ENCODE measurements around the gene XNDC1N. TPM values are rescaled to one million over a fixed set of nuclear protein-coding genes. Genes with fewer than 3 reads are reported as not detected.
A peak's percentile ranks its signal among the peaks of the same experiment; 100 is the strongest.
"Not testable (repeated sequence)": the region's sequence is repeated elsewhere in the genome, so short reads cannot be mapped to it uniquely, and the experiment has no call there.

XNDC1N gene
- total and polyA plus RNA-seq, 2 experiments from 2014 or later, result 11.0 to 13.0 TPM

DNA sequence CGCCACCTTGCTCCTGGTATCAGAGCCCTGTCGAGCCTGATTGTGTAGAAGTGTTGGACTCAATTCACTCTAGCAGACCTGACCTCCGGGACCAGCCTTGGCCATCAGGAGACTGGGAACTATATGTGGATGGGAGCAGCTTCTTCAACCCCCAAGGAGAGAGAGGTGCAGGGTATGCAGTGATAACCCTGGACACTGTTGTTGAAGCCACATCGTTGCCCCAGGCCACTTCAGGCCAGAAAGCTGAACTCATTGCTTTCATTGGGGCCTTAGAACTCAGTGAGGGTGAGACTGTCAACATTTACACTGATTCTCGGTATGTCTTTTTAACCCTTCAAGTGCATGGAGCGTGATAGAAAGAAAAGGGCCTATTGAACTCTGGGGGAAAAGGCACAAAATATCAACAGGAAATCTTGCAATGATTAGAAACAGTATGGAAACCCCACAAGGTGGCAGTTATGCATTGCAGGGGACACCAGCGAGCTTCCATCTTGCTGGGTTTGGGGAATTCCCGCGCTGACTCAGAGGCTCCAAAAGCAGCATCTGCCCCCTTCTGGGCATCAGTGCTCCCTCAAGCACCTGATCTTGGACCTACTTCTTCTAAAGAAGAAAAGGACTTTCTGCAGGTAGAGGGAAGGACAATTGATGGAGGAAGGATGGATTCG lies 16.9 kb downstream of the XNDC1N start:
- not testable (repeated sequence) for H3K79me2 ChIP-seq (replicated peaks; ENCODE audit: insufficient read depth); H3K27me3 ChIP-seq (ENCODE audit: insufficient read depth); H3K9me3 Mint-ChIP-seq; H3K4me3 ChIP-seq; H2AFZ ChIP-seq; H3K4me1 Mint-ChIP-seq; ATAC-seq; H4K20me1 ChIP-seq (replicated peaks; ENCODE audit: insufficient read depth); H3K4me1 ChIP-seq (ENCODE audit: insufficient read depth); H3K27me3 Mint-ChIP-seq (ENCODE audit: insufficient read depth, low read depth, poor library complexity); H3F3A ChIP-seq (replicated peaks; ENCODE audit: low read depth); H3K27ac ChIP-seq (ENCODE audit: low read depth); H3K4me3 Mint-ChIP-seq; H3K9me2 ChIP-seq (ENCODE audit: insufficient read depth); H3K4me2 ChIP-seq
- peak; percentile 17 for DNase-seq (ENCODE audit: low spot score)
- Mint-ChIP-seq H3K36me3 (ENCODE audit: low read depth) (peaks cover 35% of the 10 kb centered on the region), H3K27ac (0 out of 2 replicates have a peak overlapping the region, but pooled peaks have one; percentile 26)
- peaks cover 15% of the 10 kb centered on the region; the same call in 1 of the 2 replicates for H3K36me3 ChIP-seq (ENCODE audit: insufficient read depth)
- TF ChIP-seq, protein P1, sequence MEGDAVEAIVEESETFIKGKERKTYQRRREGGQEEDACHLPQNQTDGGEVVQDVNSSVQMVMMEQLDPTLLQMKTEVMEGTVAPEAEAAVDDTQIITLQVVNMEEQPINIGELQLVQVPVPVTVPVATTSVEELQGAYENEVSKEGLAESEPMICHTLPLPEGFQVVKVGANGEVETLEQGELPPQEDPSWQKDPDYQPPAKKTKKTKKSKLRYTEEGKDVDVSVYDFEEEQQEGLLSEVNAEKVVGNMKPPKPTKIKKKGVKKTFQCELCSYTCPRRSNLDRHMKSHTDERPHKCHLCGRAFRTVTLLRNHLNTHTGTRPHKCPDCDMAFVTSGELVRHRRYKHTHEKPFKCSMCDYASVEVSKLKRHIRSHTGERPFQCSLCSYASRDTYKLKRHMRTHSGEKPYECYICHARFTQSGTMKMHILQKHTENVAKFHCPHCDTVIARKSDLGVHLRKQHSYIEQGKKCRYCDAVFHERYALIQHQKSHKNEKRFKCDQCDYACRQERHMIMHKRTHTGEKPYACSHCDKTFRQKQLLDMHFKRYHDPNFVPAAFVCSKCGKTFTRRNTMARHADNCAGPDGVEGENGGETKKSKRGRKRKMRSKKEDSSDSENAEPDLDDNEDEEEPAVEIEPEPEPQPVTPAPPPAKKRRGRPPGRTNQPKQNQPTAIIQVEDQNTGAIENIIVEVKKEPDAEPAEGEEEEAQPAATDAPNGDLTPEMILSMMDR (conservative IDR thresholded peaks at IDR 0.05; ENCODE audit: low read depth in 2 of 2), result peak; percentile 48 to 53

- ATAC-seq; H3K4me3 ChIP-seq; H3K27me3 Mint-ChIP-seq (ENCODE audit: insufficient read depth, low read depth, poor library complexity); H2AFZ ChIP-seq; H4K20me1 ChIP-seq (replicated peaks; ENCODE audit: insufficient read depth); DNase-seq (ENCODE audit: low spot score); H3K27me3 ChIP-seq (ENCODE audit: insufficient read depth); H3K4me1 Mint-ChIP-seq; H3K4me3 Mint-ChIP-seq; H3K79me2 ChIP-seq (replicated peaks; ENCODE audit: insufficient read depth); H3K27ac ChIP-seq (ENCODE audit: low read depth); H3K9me2 ChIP-seq (ENCODE audit: insufficient read depth); H3K9me3 Mint-ChIP-seq; H3K27ac Mint-ChIP-seq; H3F3A ChIP-seq (replicated peaks; ENCODE audit: low read depth); H3K4me1 ChIP-seq (ENCODE audit: insufficient read depth); H3K4me2 ChIP-seq: not testable (repeated sequence)
- peaks cover 32% of the 10 kb centered on the region for H3K36me3 Mint-ChIP-seq (ENCODE audit: low read depth)
- H3K36me3 ChIP-seq (ENCODE audit: insufficient read depth), result peaks cover 13% of the 10 kb centered on the region; the same call in 1 of the 2 replicates
These were observed 17.6 kb downstream of the XNDC1N start for GRCh38 chr11:71910775-71911174.

- H3K9me3 Mint-ChIP-seq, result no peaks in the 10 kb centered on the region
- no peaks in the 10 kb centered on the region for H3K4me1 ChIP-seq (ENCODE audit: insufficient read depth)
- no peaks in the 10 kb centered on the region for H3K9me2 ChIP-seq (ENCODE audit: insufficient read depth)
- no peak for ATAC-seq
- H3K36me3 ChIP-seq (ENCODE audit: insufficient read depth), result no peaks in the 10 kb centered on the region
- no peaks in the 10 kb centered on the region for H3K27me3 ChIP-seq (ENCODE audit: insufficient read depth)
- H3K27ac Mint-ChIP-seq, result no peak overlapping the region
- peaks cover 7% of the 10 kb centered on the region; the same call in 2 of the 3 replicates for H3K4me1 Mint-ChIP-seq
- H3K4me2 ChIP-seq, result no peak overlapping the region
- H3K4me3 ChIP-seq, result no peak overlapping the region
- no peak overlapping the region for H3K27ac ChIP-seq (ENCODE audit: low read depth)
- H3K4me3 Mint-ChIP-seq, result no peak overlapping the region
- H3K79me2 ChIP-seq (replicated peaks; ENCODE audit: insufficient read depth), result no peaks in the 10 kb centered on the region
- H2AFZ ChIP-seq, result no peak overlapping the region
- no peaks in the 10 kb centered on the region for H4K20me1 ChIP-seq (replicated peaks; ENCODE audit: insufficient read depth)
- no peak for DNase-seq (ENCODE audit: low spot score)
- H3K27me3 Mint-ChIP-seq (ENCODE audit: insufficient read depth, low read depth, poor library complexity), result no peaks in the 10 kb centered on the region
- peaks cover 24% of the 10 kb centered on the region; the same call in 2 of the 3 replicates for H3K36me3 Mint-ChIP-seq (ENCODE audit: low read depth)
- no peaks in the 10 kb centered on the region for H3F3A ChIP-seq (replicated peaks; ENCODE audit: low read depth)
- no peak for TF ChIP-seq CREB1 (CRISPR knock-in tag; IDR thresholded peaks at IDR 0.05; ENCODE audit: low read depth)
- TF ChIP-seq STAT1 (IDR thresholded peaks at IDR 0.05; ENCODE audit: unreplicated experiment), result no peak
- no peak for TF ChIP-seq JUNB (IDR thresholded peaks at IDR 0.05; ENCODE audit: unreplicated experiment)
- TF ChIP-seq, protein P2, sequence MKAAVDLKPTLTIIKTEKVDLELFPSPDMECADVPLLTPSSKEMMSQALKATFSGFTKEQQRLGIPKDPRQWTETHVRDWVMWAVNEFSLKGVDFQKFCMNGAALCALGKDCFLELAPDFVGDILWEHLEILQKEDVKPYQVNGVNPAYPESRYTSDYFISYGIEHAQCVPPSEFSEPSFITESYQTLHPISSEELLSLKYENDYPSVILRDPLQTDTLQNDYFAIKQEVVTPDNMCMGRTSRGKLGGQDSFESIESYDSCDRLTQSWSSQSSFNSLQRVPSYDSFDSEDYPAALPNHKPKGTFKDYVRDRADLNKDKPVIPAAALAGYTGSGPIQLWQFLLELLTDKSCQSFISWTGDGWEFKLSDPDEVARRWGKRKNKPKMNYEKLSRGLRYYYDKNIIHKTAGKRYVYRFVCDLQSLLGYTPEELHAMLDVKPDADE (IDR thresholded peaks at IDR 0.05), result no peak
- TF ChIP-seq ZNF331 (CRISPR knock-in tag; IDR thresholded peaks at IDR 0.05; ENCODE audit: low read depth), result no peak
- TF ChIP-seq NANOG (IDR thresholded peaks at IDR 0.05; ENCODE audit: borderline replicate concordance), result no peak
- TF ChIP-seq ZNF114 (CRISPR knock-in tag; IDR thresholded peaks at IDR 0.05), result no peak
- TF ChIP-seq, protein P3, sequence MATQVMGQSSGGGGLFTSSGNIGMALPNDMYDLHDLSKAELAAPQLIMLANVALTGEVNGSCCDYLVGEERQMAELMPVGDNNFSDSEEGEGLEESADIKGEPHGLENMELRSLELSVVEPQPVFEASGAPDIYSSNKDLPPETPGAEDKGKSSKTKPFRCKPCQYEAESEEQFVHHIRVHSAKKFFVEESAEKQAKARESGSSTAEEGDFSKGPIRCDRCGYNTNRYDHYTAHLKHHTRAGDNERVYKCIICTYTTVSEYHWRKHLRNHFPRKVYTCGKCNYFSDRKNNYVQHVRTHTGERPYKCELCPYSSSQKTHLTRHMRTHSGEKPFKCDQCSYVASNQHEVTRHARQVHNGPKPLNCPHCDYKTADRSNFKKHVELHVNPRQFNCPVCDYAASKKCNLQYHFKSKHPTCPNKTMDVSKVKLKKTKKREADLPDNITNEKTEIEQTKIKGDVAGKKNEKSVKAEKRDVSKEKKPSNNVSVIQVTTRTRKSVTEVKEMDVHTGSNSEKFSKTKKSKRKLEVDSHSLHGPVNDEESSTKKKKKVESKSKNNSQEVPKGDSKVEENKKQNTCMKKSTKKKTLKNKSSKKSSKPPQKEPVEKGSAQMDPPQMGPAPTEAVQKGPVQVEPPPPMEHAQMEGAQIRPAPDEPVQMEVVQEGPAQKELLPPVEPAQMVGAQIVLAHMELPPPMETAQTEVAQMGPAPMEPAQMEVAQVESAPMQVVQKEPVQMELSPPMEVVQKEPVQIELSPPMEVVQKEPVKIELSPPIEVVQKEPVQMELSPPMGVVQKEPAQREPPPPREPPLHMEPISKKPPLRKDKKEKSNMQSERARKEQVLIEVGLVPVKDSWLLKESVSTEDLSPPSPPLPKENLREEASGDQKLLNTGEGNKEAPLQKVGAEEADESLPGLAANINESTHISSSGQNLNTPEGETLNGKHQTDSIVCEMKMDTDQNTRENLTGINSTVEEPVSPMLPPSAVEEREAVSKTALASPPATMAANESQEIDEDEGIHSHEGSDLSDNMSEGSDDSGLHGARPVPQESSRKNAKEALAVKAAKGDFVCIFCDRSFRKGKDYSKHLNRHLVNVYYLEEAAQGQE (IDR thresholded peaks at IDR 0.05; ENCODE audit: unreplicated experiment), result no peak
These were observed 20.2 kb downstream of the XNDC1N start for GRCh38 chr11:71908218-71908617.

All from GM23338 (cell line).